GM23248 (cell line): ENCODE data around the gene DSG4.

ENCODE experiments used
- EZH2 ChIP-seq: fragments of 200-600 bp; sonication (generic); IDR thresholded peaks from 2 replicates; pipeline ENCODE4 v1.6.1; 2018; ENCODE audit warnings: antibody characterized with exemption, mild to moderate bottlenecking; ENCODE audit not compliant: insufficient read depth, poor library complexity, severe bottlenecking
- EZH2phosphoT487 ChIP-seq: fragments of 200-600 bp; sonication (generic); IDR thresholded peaks from 2 replicates; pipeline ENCODE4 v1.6.1; 2018; ENCODE audit warnings: antibody characterized with exemption, moderate library complexity, mild to moderate bottlenecking, low read depth; ENCODE audit not compliant: insufficient read depth

DNA sequence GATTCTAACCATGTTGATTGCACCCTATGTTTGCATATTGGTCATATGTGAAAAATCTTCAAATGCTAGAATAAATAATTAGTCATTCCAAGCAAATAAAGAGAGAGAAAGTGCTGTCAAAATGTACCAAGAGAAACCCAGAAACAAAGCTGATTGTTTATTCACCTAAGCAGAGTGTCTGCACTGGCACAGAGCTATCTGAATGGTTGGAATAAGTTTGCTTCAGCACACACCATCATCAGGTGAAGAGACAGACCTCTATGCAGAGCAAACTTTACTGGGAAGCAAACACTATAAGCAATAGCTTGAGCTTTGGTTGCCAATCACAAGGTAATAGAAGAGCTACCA is 25.4 kb downstream of the DSG4 start:
- TF ChIP-seq EZH2 (no peak), EZH2phosphoT487 (no peak)
